AG09319 (cell line): ENCODE data around the gene SEC16B.

ENCODE experiments used
- DNase-seq: peaks from one replicate; pipeline ENCODE4 v3.0.0-alpha.2; 2010; ENCODE audit warnings: low read depth; ENCODE audit errors: extremely low read depth
- CTCF ChIP-seq: IDR thresholded peaks from 2 replicates; pipeline ENCODE4 v1.5.1; 2011; ENCODE audit warnings: low read depth, mild to moderate bottlenecking, inconsistent platforms, low read length, moderate library complexity

SEC16B gene

DNA sequence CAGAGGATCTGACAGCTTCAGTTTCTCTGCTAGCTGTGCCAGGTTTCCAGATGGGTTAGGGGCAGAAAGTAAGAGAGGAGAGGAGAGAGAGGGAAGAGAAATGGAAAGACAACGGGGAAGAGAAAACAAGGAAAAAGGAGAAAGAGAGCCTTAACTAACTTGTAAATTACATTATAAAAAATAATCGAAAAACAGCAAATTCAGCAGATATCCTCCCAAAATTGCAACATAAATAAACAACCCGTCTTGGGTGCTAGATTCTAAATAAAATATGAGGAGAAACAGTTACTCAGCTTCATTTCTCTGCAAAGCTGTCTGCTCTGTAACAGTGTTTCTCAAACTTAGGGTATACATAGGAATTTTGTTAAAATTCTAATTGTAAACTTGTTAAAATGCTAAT, 29.2 kb downstream of the SEC16B start:
- DNase-seq, result no peak
- TF ChIP-seq CTCF, result no peak

DNA sequence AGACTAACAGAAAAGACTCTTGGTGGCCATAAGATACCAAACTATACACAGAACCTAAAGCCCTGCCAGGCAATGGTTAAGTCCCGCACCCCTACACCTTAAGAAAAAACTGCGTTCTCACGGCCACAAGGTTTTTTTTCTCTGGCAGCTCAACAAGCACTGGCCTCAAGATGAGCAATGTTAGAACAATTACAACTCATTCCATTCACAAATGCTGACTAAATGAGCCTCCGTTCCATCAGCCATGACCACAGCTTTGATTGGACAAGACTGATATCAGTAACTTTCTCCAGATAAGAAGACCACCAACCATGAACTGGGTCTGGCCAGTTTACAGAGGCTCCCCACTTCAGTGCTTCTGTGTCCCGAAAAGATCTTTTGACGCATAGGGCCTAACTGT, 31.9 kb downstream of the SEC16B start:
- TF ChIP-seq CTCF, result no peak
- DNase-seq, result no peak

GRCh38 chr1:177937174-177937770, 32.6 kb downstream of the SEC16B start:
- no peak for TF ChIP-seq CTCF
- no peak for DNase-seq

DNA sequence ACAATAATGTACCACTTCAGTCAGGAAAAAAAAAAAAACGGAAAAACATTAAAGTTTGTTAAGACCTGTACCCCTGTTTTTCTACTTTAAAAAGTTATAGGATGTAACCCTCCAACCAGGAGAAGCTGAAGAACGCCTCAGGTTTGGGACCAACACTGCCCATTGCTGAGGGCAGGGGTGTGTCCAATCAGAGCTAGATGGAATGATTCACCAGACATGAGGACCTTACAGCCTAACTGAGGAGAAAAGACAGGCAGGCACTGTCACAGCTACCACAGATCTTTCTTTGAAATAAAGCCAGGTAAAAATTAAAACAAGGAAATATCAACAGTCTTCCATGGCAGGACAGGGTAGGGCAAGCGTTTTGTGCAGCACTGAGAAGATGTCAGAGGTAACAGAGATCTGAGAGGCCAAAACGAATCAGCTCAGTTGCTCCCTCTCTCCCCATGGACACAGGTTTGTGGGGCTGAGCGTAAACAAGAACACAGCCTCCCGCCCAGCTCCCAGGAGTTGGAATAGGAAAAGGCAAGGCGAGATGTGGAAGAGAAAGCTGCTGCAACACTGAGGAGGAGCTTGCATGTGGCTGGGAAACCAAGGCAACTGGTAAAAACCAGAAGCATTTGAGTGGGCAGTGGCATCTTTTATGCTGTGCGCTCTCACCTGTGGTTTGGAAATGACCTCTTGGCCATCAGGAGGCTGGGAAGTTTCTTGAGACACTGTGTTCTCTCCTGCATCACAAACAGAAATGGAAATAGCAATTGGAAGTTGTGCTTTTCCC, 34.0 kb downstream of the SEC16B start:
- DNase-seq, result no peak
- no peak for TF ChIP-seq CTCF

DNA sequence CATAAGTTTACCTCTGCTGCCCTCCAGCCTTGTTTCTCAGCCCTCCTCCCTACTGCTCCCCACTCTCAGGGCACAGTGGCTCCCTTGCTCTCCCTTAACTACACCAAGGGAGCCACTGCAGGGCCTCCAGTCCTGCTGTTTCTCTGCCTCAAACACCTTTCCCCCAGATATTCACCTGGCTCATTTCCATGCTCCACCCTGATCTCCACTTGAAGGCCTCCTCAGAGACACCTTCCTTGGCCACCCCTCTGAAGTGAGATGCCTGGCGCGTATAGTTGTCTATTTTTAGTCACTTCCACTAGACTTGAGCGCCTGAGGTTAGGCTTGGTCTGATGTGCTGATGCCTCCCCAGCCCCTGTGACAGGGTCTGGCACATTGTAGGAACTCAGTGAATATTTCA, 34.9 kb downstream of the SEC16B start:
- TF ChIP-seq CTCF, result no peak

GRCh38 chr1:177934461-177934860, 35.4 kb downstream of the SEC16B start:
- no peak for TF ChIP-seq CTCF
- no peak for DNase-seq

More for the DNA sequence above, 34.9 kb downstream of the SEC16B start:
- no peak for DNase-seq

- no peak for DNase-seq
- no peak for TF ChIP-seq CTCF
Measured at GRCh38 chr1:177933881-177934280, 36.0 kb downstream of the SEC16B start.
